ENCODE measurements around the gene PHC3.

The PHC3 gene

DNA sequence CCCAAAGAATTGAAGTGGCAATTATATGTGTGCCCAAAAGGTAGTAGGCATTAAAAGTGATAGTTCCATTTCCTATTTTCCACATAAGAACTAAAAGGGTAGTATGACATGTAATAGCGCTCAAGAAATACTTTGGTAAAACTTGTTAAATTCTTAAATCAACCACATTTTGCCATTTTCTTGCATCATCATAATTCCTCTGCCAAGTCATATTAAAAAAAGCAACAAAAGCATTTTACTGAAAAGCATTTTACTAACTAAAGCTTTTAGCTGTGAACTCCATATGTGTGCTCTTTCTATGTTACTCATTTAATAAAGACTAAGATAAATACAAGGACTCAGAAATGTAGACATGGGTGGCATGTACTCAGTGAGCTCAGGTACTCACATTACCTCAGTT lies 73.6 kb downstream of the PHC3 start:
- 0 out of 2 replicates have a peak, but pooled peaks cover 6% of the 10 kb centered on the region for H4K20me1 ChIP-seq
- TF ChIP-seq Cebpa-rat (IDR thresholded peaks at IDR 0.05), result no peak
- H3K4me2 ChIP-seq, result no peak overlapping the region
- H3K27ac ChIP-seq, result no peak overlapping the region
- no peaks in the 10 kb centered on the region for H3K9me3 ChIP-seq
- H3K4me1 ChIP-seq, result peaks cover 5% of the 10 kb centered on the region; the same call in 1 of the 2 replicates
- peaks cover 65% of the 10 kb centered on the region for H3K36me3 ChIP-seq
- H3K27me3 ChIP-seq, result no peaks in the 10 kb centered on the region
- no peak overlapping the region for H3K4me3 ChIP-seq
- H3K9ac ChIP-seq, result no peak overlapping the region

DNA sequence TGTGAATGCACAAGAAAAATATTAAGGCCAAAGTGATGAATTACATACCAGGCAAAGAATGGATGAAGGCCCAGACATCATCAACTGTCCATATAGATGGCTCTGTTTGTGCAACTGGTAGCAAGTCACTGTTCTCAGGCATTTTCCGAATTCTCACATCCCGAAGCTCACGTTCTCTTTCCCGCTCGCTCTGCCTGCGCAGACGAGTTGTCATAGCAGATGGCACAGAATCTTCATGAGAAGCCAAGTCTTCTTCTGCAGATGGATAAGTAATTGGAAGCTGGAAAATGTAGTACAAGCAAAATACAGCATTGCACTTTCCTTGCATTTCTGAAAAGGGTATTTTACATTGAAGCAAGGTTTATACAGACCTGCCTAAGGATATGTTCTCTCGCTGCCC lies 79.1 kb downstream of the PHC3 start:
- no peaks in the 10 kb centered on the region for H3K9me3 ChIP-seq
- H3K27ac ChIP-seq, result no peak overlapping the region
- H3K27me3 ChIP-seq, result no peaks in the 10 kb centered on the region
- H3K4me3 ChIP-seq, result no peak overlapping the region
- H3K4me2 ChIP-seq, result no peak overlapping the region
- no peak overlapping the region for H3K9ac ChIP-seq
- H4K20me1 ChIP-seq, result 0 out of 2 replicates have a peak, but pooled peaks cover 6% of the 10 kb centered on the region
- H3K36me3 ChIP-seq, result peaks cover 71% of the 10 kb centered on the region
- TF ChIP-seq Cebpa-rat (IDR thresholded peaks at IDR 0.05), result no peak
- H3K4me1 ChIP-seq, result peaks cover 5% of the 10 kb centered on the region; the same call in 1 of the 2 replicates

DNA sequence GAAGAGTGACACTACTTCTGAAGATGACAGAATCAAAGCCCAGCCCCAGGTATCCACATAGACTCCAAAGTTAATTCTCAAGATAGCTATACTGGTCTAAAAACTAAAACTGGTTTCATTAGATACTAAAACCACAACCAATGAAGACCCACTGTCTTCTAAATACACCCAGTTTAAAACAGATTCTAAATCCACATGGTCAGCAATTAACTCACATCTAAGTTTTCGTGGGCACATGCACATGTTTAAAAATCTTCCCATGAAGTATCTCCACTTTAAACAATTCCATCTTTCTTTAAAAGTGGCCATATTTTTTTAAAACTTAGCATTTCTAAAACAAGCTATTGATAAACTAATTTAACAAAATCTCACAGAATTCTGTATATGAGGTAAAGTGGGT lies 80.6 kb downstream of the PHC3 start:
- Histone ChIP-seq H3K9me3 (no peaks in the 10 kb centered on the region), H4K20me1 (no peaks in the 10 kb centered on the region), H3K36me3 (peaks cover 78% of the 10 kb centered on the region), H3K4me2 (no peak overlapping the region), H3K4me3 (no peak overlapping the region), H3K4me1 (peaks cover 2% of the 10 kb centered on the region; the same call in 1 of the 2 replicates), H3K27ac (no peak overlapping the region), H3K27me3 (no peaks in the 10 kb centered on the region), H3K9ac (no peak overlapping the region)
- no peak for TF ChIP-seq Cebpa-rat (IDR thresholded peaks at IDR 0.05)

GRCh38 chr3:170098753-170099152 lies 82.8 kb downstream of the PHC3 start:
- Histone ChIP-seq H3K9me3 (no peaks in the 10 kb centered on the region), H4K20me1 (no peaks in the 10 kb centered on the region), H3K4me1 (no peaks in the 10 kb centered on the region), H3K9ac (no peak overlapping the region), H3K27me3 (no peaks in the 10 kb centered on the region), H3K4me2 (no peak overlapping the region), H3K36me3 (peaks cover 84% of the 10 kb centered on the region), H3K27ac (no peak overlapping the region), H3K4me3 (no peak overlapping the region)
- TF ChIP-seq Cebpa-rat (IDR thresholded peaks at IDR 0.05), result no peak

- H3K4me1 ChIP-seq, result no peaks in the 10 kb centered on the region
- no peak overlapping the region for H3K27ac ChIP-seq
- no peaks in the 10 kb centered on the region for H3K9me3 ChIP-seq
- H3K36me3 ChIP-seq, result peaks cover 83% of the 10 kb centered on the region
- H3K9ac ChIP-seq, result no peak overlapping the region
- no peaks in the 10 kb centered on the region for H3K27me3 ChIP-seq
- H3K4me3 ChIP-seq, result no peak overlapping the region
- H4K20me1 ChIP-seq, result no peaks in the 10 kb centered on the region
- no peak for TF ChIP-seq Cebpa-rat (IDR thresholded peaks at IDR 0.05)
- H3K4me2 ChIP-seq, result no peak overlapping the region
These were observed 85.2 kb downstream of the PHC3 start for GRCh38 chr3:170096342-170096741.

- H4K20me1 ChIP-seq, result no peaks in the 10 kb centered on the region
- no peaks in the 10 kb centered on the region for H3K27me3 ChIP-seq
- H3K4me3 ChIP-seq, result no peak overlapping the region
- H3K4me2 ChIP-seq, result no peak overlapping the region
- no peak for TF ChIP-seq Cebpa-rat (IDR thresholded peaks at IDR 0.05)
- H3K9ac ChIP-seq, result no peak overlapping the region
- H3K9me3 ChIP-seq, result no peaks in the 10 kb centered on the region
- H3K4me1 ChIP-seq, result no peaks in the 10 kb centered on the region
- H3K36me3 ChIP-seq, result peaks cover 77% of the 10 kb centered on the region
- H3K27ac ChIP-seq, result no peak overlapping the region
These were observed 85.8 kb downstream of the PHC3 start for GRCh38 chr3:170095771-170096170.

GRCh38 chr3:170092907-170093306 lies 88.6 kb downstream of the PHC3 start:
- H3K4me3 ChIP-seq, result no peak overlapping the region
- no peaks in the 10 kb centered on the region for H3K4me1 ChIP-seq
- no peak overlapping the region for H3K9ac ChIP-seq
- H4K20me1 ChIP-seq, result no peaks in the 10 kb centered on the region
- peaks cover 67% of the 10 kb centered on the region for H3K36me3 ChIP-seq
- H3K27me3 ChIP-seq, result no peaks in the 10 kb centered on the region
- H3K27ac ChIP-seq, result no peak overlapping the region
- no peaks in the 10 kb centered on the region for H3K9me3 ChIP-seq
- H3K4me2 ChIP-seq, result no peak overlapping the region
- TF ChIP-seq Cebpa-rat (IDR thresholded peaks at IDR 0.05), result no peak

DNA sequence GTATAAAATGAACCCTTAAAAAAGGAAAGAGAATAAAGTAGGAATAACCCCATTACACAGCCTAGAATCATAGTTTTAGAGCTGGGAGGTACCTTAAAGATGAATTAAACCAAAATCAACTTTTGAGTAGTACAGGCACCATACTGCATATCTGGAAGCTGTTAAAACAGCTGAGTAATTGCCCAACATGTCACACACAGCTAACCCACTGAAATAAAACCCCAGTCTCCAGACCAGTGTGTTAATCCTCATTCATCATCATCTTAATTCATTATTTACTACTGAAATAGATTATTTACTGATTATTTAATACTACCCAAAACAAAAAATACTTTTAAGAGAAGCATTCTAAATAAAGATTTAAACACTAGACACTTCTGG lies 90.9 kb downstream of the PHC3 start:
- Histone ChIP-seq H3K4me2 (no peak overlapping the region), H4K20me1 (no peaks in the 10 kb centered on the region), H3K9ac (no peak overlapping the region), H3K9me3 (no peaks in the 10 kb centered on the region), H3K27me3 (no peaks in the 10 kb centered on the region), H3K4me1 (no peaks in the 10 kb centered on the region), H3K4me3 (no peak overlapping the region), H3K36me3 (peaks cover 62% of the 10 kb centered on the region), H3K27ac (no peak overlapping the region)
- TF ChIP-seq Cebpa-rat (IDR thresholded peaks at IDR 0.05), result no peak

DNA sequence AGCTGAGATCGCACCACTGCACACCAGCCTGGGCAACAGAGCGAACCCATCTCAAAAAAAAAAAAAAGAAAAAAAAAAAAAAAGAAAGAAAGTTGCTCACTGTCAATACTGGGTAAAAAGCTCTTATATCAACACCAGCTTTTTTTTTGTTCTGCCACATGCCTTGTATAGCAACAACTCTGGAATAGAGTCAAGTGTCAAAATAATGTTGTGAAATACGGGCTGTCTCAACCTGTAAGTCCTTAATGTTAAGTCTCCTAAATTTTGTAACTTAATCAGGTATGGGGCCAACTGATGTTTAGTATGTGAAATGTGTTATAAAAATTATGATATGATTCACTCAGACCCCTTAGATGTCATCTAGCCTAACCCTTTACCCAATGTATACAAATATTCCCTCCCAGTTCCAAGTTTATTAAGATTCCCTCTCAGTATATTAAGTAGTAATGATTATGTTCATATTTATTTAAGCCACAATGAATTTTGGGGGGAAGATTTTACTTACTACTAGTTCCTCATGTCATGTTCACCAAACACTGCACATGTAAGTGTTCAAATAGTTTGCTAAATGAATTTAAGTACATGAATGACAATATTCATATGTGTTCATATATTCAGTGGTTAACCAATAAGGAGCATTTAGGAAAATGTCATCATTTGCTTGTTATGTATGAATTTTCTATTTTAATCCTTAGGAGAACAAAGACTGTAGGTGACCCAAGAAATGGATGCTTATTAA lies 91.5 kb downstream of the PHC3 start:
- Histone ChIP-seq H3K27ac (no peak overlapping the region), H3K4me1 (no peaks in the 10 kb centered on the region)

GRCh38 chr3:170085396-170085795 lies 96.1 kb downstream of the PHC3 start:
- H3K4me2 ChIP-seq, result no peak overlapping the region
- H3K27me3 ChIP-seq, result no peaks in the 10 kb centered on the region
- H3K4me1 ChIP-seq, result no peaks in the 10 kb centered on the region
- no peak overlapping the region for H3K4me3 ChIP-seq
- H3K9ac ChIP-seq, result no peak overlapping the region
- H4K20me1 ChIP-seq, result no peaks in the 10 kb centered on the region
- H3K27ac ChIP-seq, result no peak overlapping the region
- no peaks in the 10 kb centered on the region for H3K9me3 ChIP-seq
- TF ChIP-seq Cebpa-rat (IDR thresholded peaks at IDR 0.05), result no peak
- H3K36me3 ChIP-seq, result peaks cover 27% of the 10 kb centered on the region

More for the DNA sequence above, 91.5 kb downstream of the PHC3 start:
- peaks cover 58% of the 10 kb centered on the region for H3K36me3 ChIP-seq
- TF ChIP-seq Cebpa-rat (IDR thresholded peaks at IDR 0.05), result no peak
- H4K20me1 ChIP-seq, result no peaks in the 10 kb centered on the region
- no peak overlapping the region for H3K4me2 ChIP-seq
- no peak overlapping the region for H3K4me3 ChIP-seq
- no peaks in the 10 kb centered on the region for H3K27me3 ChIP-seq
- H3K9ac ChIP-seq, result no peak overlapping the region
- no peaks in the 10 kb centered on the region for H3K9me3 ChIP-seq

Data from BLaER1 (cell line).